Fibroblast of lung (primary cell): ENCODE data around the gene ATP11A. TPM values are rescaled to one million over a fixed set of nuclear protein-coding genes. Genes with fewer than 3 reads are reported as not detected.

Experiments
- DNase-seq, 2 donors: peaks; one replicate each; pipeline versions ENCODE4 v3.0.0 to v3.0.0-alpha.2; 2010; ENCODE audit warnings: low read depth in 2 of 2
- H2AFZ ChIP-seq: 2 replicates; pipeline ENCODE4 v1.5.1; 2012; ENCODE audit warnings: low read length, control low read depth, inconsistent platforms
- H3K27ac ChIP-seq: 2 replicates; pipeline ENCODE4 v1.5.1; 2011; ENCODE audit warnings: low read length, control low read depth; ENCODE audit not compliant: insufficient read depth
- H3K27me3 ChIP-seq: 2 replicates; pipeline ENCODE4 v1.5.1; 2011; ENCODE audit warnings: mild to moderate bottlenecking, low read length; ENCODE audit not compliant: control insufficient read depth, insufficient read depth
- H3K36me3 ChIP-seq: 2 replicates; pipeline ENCODE4 v1.5.1; 2011; ENCODE audit warnings: low read length; ENCODE audit not compliant: control insufficient read depth, insufficient read depth
- H3K4me1 ChIP-seq: 2 replicates; pipeline ENCODE4 v1.5.1; 2011; ENCODE audit warnings: low read length; ENCODE audit not compliant: control insufficient read depth, insufficient read depth; ENCODE audit errors: extremely low read depth
- H3K4me2 ChIP-seq: 2 replicates; pipeline ENCODE4 v1.5.1; 2011; ENCODE audit warnings: low read length, control low read depth; ENCODE audit not compliant: insufficient read depth; ENCODE audit errors: extremely low read depth
- H3K4me3 ChIP-seq, 4 experiments: fragments of 200-600 bp in 1 of 4; sonication (generic) in 1 of 4; replicated peaks in 1 of 4; 2 replicates each; pipeline ENCODE4 v1.5.1; 2011 to 2016; ENCODE audit warnings: low read length in 4 of 4, low read depth in 3 of 4, mild to moderate bottlenecking in 3 of 4, control low read depth in 2 of 4, inconsistent platforms in 1 of 4, mixed read lengths in 1 of 4; ENCODE audit not compliant: insufficient read depth in 1 of 4; ENCODE audit errors: control extremely low read depth in 1 of 4
- H3K79me2 ChIP-seq: 2 replicates; pipeline ENCODE4 v1.5.1; 2012; ENCODE audit warnings: mild to moderate bottlenecking, low read length, inconsistent platforms; ENCODE audit not compliant: control insufficient read depth, insufficient read depth
- H3K9ac ChIP-seq: 2 replicates; pipeline ENCODE4 v1.5.1; 2011; ENCODE audit warnings: mild to moderate bottlenecking, low read length, control low read depth; ENCODE audit not compliant: insufficient read depth
- H3K9me3 ChIP-seq: 2 replicates; pipeline ENCODE4 v1.5.1; 2012; ENCODE audit warnings: low read depth, low read length; ENCODE audit not compliant: control insufficient read depth, insufficient read depth
- H4K20me1 ChIP-seq: 2 replicates; pipeline ENCODE4 v1.5.1; 2011; ENCODE audit warnings: low read length; ENCODE audit not compliant: control insufficient read depth, insufficient read depth; ENCODE audit errors: extremely low read depth
- CTCF ChIP-seq, 2 donors: IDR thresholded peaks in 1 of 2; conservative IDR thresholded peaks in 1 of 2; 1 replicate in 1 of 2; 2 replicates in 1 of 2; pipeline ENCODE4 v1.5.1; 2011 to 2012; ENCODE audit warnings: low read length in 2 of 2, control low read depth in 1 of 2, inconsistent platforms in 1 of 2, low read depth in 1 of 2, mild to moderate bottlenecking in 1 of 2
- EZH2 ChIP-seq: IDR thresholded peaks from 2 replicates; pipeline ENCODE4 v1.5.1; 2012; ENCODE audit warnings: low read length, control low read depth, mild to moderate bottlenecking; ENCODE audit errors: missing control alignments
- polyA plus RNA-seq, 2 donors: library from polyadenylated mRNA; depleted of rRNA in 1 of 2; stranded (reverse) in 1 of 2; unstranded in 1 of 2; fragments of >200 nt; gene quantifications; 2 replicates each; pipeline ENCODE4 v1.2.1, GENCODE V29; 2011 to 2012; ENCODE audit warnings: missing spikeins in 1 of 2
- total RNA-seq: library from RNA; depleted of rRNA; stranded (reverse); fragments of >200 nt; gene quantifications from 2 replicates; pipeline ENCODE4 v1.2.1, GENCODE V29; 2014

ATP11A gene
- total and polyA plus RNA-seq, 2 donors (not counting 1 experiment from before 2014, with no cell fraction given): 2.3 to 7.8 TPM

GRCh38 chr13:112902669-112903068 is 212.8 kb downstream of the ATP11A start:
- no peak overlapping the region for H3K4me3 ChIP-seq
- no peak overlapping the region for H3K4me2 ChIP-seq
- H3K9me3 ChIP-seq: no peaks in the 10 kb centered on the region
- no peak overlapping the region for H3K9ac ChIP-seq
- H4K20me1 ChIP-seq: no peaks in the 10 kb centered on the region
- no peak for TF ChIP-seq EZH2
- H3K36me3 ChIP-seq: no peaks in the 10 kb centered on the region
- H2AFZ ChIP-seq: no peak overlapping the region
- H3K79me2 ChIP-seq: no peaks in the 10 kb centered on the region
- no peak for DNase-seq
- no peak overlapping the region for H3K27ac ChIP-seq
- H3K4me1 ChIP-seq: no peaks in the 10 kb centered on the region
- H3K27me3 ChIP-seq: no peaks in the 10 kb centered on the region

GRCh38 chr13:112903071-112903577 is 213.3 kb downstream of the ATP11A start:
- no peak overlapping the region for H3K4me2 ChIP-seq
- no peak overlapping the region for H3K4me3 ChIP-seq
- no peak overlapping the region for H3K9ac ChIP-seq
- no peak overlapping the region for H3K27ac ChIP-seq
- H2AFZ ChIP-seq: no peak overlapping the region
- DNase-seq: no peak
- no peaks in the 10 kb centered on the region for H3K36me3 ChIP-seq
- no peaks in the 10 kb centered on the region for H4K20me1 ChIP-seq
- TF ChIP-seq CTCF (conservative IDR thresholded peaks at IDR 0.05 in 1 of 2, IDR thresholded peaks at IDR 0.05 in 1 of 2; ENCODE audit: low read depth in 1 of 2, low read length in 2 of 2) (no peak), EZH2 (no peak)
- no peaks in the 10 kb centered on the region for H3K79me2 ChIP-seq
- H3K9me3 ChIP-seq: no peaks in the 10 kb centered on the region
- H3K27me3 ChIP-seq: no peaks in the 10 kb centered on the region
- no peaks in the 10 kb centered on the region for H3K4me1 ChIP-seq

GRCh38 chr13:112903606-112904195 is 213.9 kb downstream of the ATP11A start:
- Histone ChIP-seq H4K20me1 (no peaks in the 10 kb centered on the region), H3K4me3 (no peak overlapping the region), H3K4me1 (no peaks in the 10 kb centered on the region), H2AFZ (no peak overlapping the region), H3K27me3 (no peaks in the 10 kb centered on the region), H3K4me2 (no peak overlapping the region), H3K79me2 (no peaks in the 10 kb centered on the region), H3K27ac (no peak overlapping the region), H3K36me3 (no peaks in the 10 kb centered on the region), H3K9ac (no peak overlapping the region), H3K9me3 (no peaks in the 10 kb centered on the region)
- DNase-seq: no peak
- no peak for TF ChIP-seq EZH2
- no peak for TF ChIP-seq CTCF (conservative IDR thresholded peaks at IDR 0.05 in 1 of 2, IDR thresholded peaks at IDR 0.05 in 1 of 2; ENCODE audit: low read depth in 1 of 2, low read length in 2 of 2)
